IPS-18c (cell line): ENCODE measurements around the gene KPNA2.
A peak's percentile ranks its signal among the peaks of the same experiment; 100 is the strongest.
"Not testable (repeated sequence)": the region's sequence is repeated elsewhere in the genome, so short reads cannot be mapped to it uniquely, and the experiment has no call there.

Experiments
- H3K4me3 ChIP-seq: 2 replicates; pipeline ENCODE4 v1.7.0; 2013; ENCODE audit warnings: low read depth, mild to moderate bottlenecking, low read length, moderate library complexity; ENCODE audit not compliant: insufficient read depth
- H3K9me3 ChIP-seq: one replicate; pipeline ENCODE4 v1.6.1; 2013; ENCODE audit warnings: mild to moderate bottlenecking, low read length, moderate library complexity; ENCODE audit not compliant: control insufficient read depth, insufficient read depth

Gene KPNA2

DNA sequence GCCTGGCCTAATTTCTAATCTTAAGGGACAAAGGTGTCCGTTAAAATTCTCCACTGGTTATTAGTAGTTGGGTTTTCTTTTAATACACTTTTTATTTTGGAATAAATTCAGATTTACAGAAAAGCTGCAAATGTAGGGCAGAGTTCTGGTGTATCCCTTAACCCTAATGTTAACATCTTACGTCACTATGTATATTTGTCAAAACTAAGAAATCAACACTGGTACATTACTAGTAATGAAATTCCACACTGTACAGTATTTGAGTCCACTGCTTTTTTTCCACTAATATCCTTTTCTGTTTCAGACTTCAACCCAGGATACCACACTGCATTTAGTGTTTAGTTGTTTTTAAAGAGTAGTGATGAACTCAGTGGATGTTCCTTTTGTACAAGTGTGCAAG, 18.7 kb upstream of the KPNA2 start:
- Histone ChIP-seq H3K4me3 (no peak overlapping the region), H3K9me3 (no peaks in the 10 kb centered on the region)

- not testable (repeated sequence) for H3K4me3 ChIP-seq, H3K9me3 ChIP-seq
Observed at GRCh38 chr17:68018493-68018892, 17.0 kb upstream of the KPNA2 start.

DNA sequence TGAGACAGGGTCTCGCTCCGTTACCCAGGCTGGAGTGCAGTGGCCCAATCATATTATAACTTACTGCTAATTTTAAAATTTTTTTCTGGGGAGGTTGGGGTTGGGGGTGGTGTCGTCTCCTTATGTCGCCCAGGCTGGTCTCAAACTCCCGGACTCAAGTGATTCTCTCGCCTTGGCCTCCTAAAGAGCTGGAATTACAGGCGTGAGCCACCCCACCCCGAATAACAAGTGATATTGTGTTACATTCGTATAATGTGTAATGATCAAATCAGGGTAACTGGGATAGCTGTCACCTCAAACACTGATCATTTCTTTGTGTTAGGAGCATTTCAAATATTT, 16.2 kb upstream of the KPNA2 start:
- Histone ChIP-seq H3K4me3 (no peak overlapping the region), H3K9me3 (no peaks in the 10 kb centered on the region)

DNA sequence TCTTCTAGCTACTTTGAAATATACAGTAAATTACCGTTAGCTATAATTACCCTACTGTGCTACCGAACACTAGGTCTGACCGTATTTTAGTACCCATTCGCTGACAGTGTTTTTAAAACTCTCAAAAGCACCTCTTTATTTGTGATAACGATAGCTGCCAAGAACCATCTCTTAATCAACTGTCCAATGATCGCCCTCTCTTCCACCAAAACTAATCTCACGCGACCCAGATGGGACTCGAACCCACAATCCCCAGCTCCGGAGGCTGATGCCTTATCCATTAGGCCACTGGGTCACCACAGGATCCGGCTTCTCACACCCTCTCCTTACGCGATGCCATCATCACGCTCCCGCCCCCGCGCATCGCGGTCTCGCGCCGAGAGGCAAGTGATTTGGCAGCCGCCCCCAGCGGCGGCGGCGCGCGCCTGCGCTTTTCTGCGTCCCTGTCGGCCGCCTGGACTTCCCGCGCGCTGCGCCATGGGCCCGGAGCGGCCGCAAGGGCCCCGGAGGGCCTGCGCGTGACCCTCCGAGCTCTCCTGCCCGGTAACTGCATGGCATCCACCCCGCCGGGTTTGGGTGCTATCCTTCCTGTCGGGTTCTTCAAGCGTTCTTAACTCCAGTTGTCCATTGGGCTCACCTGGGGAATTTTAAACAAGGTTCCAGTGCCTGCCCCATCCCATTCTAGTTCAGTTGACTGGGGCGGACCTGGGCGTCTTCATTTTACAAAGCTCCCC, 15.7 kb upstream of the KPNA2 start:
- no peaks in the 10 kb centered on the region for H3K9me3 ChIP-seq
- peak overlapping the region; percentile 47; the same call in 1 of the 2 replicates for H3K4me3 ChIP-seq

- Histone ChIP-seq H3K4me3 (peak overlapping the region; percentile 47; the same call in 1 of the 2 replicates), H3K9me3 (no peaks in the 10 kb centered on the region)
Observed at GRCh38 chr17:68020409-68020756, 15.2 kb upstream of the KPNA2 start.

DNA sequence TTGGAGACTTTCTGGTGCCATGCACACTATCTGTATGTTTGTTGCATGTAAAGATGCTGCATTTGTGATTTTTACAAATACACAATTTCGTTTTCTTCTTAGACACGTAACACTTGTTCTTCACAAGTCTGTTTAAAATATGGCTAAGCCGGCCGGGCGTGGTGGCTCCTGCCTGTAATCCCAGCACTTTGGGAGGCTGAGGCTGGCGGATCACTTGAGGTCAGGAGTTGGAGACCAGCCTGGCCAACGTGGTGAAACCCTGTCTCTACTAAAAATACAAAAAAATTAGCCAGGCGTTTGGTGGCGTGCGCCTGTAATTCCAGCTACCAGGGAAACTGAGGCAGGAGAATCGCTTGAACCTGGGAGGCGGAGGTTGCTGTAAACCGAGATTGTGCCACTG, 14.7 kb upstream of the KPNA2 start:
- peak overlapping the region; percentile 47; the same call in 1 of the 2 replicates for H3K4me3 ChIP-seq
- H3K9me3 ChIP-seq: not testable (repeated sequence)

DNA sequence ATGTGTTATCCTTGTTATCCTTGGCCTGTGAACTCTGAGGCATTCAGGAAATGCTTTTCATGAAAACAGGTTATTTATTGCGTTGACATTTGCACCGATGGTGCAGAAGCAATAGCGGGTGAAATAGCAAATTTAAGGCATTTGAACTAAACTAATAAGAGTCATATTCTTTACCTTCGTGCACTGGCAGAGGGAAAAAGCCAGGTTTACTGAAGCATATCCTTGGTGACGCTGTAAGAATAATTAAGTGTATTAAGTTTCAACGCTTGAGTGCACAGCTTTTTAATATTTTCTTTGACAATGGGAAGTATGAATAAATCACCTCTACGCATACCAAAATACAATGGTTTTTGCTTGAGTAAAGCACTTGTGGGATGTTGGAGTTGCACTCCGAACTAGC, 13.6 kb upstream of the KPNA2 start:
- Histone ChIP-seq H3K4me3 (no peak overlapping the region), H3K9me3 (no peaks in the 10 kb centered on the region)

- H3K9me3 ChIP-seq, H3K4me3 ChIP-seq: not testable (repeated sequence)
Observed at GRCh38 chr17:68022547-68022946, 13.0 kb upstream of the KPNA2 start.

DNA sequence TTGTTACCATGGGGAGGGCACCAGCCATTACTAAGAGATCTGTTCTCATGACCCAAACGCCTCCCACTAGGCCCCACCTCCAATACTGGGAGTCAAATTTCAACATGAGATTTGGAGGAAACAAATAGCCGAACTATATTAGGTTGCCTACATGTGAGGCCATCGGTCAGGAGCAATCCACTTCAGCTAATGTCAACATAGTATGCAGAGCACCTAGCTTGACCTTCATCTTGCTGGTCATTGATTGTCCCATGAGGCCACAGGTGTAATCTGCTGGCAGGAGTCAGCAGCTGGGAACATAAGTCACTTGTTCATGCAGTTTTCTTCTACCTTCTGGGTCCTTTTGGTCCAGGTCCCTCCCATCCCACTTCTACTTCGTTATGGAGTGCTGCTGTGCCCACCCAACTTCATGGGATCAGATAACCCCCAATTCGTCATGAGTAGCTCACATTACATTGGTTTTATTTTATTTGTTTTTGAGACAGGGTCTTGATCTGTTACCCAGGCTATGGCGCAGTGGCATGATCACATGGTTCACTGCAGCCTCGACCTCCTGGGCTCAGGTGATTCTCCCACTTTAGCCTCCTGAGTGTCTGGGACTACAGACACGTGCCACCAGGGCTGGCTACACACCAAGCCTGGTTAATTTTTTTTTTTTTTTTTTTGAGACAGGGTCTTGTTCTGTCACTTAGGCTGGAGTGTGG, 5.9 kb upstream of the KPNA2 start:
- Histone ChIP-seq H3K4me3 (no peak overlapping the region), H3K9me3 (no peaks in the 10 kb centered on the region)

DNA sequence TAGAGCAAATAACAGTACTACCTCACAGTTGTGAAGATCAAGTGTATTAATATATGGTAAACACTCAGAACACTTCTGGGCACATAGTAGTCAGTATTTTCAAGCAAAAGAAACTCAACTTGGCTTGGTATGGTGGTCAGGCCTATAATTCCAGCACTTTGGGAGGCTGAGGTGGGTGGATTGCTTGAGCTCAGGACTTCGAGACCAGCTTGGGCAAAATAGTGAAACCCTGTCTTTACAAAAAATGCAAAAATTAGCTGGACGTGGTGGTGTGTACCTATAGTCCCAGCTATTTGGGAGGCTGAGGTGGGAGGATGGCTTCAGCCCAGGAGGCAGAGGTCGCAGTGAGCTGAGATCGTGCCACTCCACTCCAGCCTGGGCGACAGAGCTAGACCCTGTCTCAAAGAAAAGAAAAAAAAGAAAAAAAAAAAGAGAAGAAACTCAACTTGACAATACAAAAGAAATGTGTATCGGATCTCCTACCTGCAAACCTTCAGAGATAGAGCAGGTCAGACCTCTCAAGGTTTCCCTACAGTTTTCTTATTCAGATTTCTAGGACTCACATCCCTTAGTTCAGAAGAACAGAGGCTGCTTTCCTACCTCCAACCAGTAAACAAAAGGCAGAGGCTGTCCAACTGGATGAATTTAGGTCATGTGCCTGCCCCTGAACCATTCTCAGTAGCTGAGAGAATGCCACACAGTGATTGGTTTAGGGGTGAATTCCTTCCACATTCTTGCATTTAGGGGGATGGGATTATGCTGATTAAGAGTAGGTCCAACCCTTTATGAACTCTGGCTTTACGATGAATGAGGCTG, 1.7 kb upstream of the KPNA2 start:
- H3K4me3 ChIP-seq: no peak overlapping the region
- H3K9me3 ChIP-seq: no peaks in the 10 kb centered on the region

DNA sequence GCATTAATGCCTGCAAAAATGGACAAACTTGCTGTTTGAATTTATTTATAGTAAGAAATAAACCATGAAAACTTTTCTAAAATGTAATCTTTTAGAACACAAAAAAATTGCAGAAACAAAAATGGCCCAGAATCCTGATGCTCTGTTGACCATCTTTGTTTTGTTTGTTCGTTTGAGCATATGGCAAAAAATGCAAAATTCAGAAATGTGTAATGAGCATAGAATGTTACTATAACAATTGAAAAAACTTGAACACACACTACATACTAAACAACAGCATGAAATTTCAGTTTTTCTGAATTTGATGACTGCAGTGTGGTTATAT, 1.1 kb upstream of the KPNA2 start:
- Histone ChIP-seq H3K4me3 (no peak overlapping the region), H3K9me3 (no peaks in the 10 kb centered on the region)

DNA sequence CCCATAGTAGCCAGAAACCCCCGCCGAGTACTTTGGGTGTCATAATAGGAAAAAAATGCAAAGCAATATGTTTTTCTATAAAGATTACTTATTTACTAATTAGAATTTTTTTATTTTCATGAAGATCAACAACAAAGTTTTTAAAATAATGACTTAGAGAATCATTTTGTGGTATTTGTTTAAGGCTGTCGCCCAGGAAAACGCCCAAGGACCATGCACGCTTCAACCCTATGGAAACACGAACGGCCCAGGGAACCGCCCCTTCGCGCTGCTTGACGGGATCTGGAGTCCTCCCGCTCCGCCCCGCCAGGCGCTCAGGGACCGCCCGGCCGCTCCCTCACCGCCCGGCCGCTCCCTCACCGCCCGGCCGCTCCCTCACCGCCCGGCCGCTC, 408 bp upstream of the KPNA2 start:
- H3K4me3 ChIP-seq: no peak overlapping the region
- H3K9me3 ChIP-seq: no peaks in the 10 kb centered on the region

DNA sequence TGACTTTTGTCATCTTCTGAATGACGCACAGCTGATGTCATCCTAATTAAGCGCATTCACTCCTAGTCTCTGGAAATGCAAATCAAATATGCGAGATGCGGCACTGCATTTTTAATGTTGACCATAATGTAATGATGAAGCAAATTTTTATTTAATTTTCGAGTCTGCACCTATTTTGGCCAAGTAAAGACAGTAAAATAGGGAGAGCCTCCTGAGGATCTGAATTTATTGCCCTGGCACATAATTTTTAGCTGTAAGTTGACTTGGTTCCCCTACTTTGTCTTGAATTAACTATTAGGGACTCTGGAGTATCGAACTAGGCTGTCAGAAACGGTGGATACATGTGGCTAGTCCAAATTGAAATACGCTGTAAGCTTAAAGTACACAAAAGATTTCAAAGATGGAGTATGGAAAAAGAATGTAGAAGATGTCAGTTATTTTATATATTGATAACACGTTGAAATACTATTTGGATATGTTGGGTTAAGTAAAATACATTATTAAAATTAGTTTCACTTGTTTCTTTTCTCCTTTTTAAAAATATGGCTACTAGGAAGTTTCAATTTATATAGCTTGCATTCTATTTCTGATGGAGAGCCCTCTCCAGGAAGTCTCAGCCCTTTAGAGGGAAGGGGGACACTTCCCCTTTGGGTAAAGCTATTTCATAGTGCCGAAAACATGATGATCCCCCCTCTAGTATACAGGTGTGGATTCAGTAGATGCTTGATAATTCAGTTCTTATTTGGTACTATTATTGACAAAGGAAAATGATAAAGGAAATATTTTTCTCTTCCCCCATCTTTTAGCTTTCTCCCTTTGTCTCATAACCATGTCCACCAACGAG, 991 bp downstream of the KPNA2 start:
- H3K4me3 ChIP-seq: peak overlapping the region; percentile 91
- H3K9me3 ChIP-seq: no peaks in the 10 kb centered on the region

DNA sequence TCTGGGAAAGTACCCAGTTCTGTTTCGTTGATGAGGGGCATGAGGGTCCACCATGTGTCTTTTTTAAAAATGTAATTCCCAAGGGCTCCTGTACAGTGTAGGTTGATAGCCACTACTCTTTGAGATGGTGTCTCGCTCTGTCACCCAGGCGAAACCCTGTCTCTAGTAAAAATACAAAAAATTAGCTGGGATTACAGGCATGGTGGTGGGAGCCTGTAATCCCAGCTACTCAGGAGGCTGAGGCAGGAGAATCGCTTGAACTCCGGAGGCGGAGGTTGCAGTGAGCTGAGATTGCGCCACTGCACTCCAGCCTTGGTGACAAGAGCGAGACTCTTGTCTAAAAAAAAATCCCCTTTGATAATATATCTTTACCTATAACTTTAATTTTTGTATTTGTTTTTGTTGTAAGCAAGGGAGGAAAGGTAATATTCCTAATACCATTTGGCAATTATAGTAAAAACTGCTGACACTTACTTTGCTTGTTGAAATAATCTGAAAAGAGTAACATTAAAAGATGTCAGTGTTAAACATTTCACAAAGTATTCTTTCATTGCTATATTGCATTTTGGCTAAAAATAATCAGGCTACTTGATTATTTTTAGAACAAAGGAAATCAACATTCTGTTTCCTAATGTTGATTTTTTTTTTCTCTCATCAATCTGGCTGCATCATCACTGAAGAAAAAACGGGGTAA, 11.8 kb downstream of the KPNA2 start:
- H3K9me3 ChIP-seq: no peaks in the 10 kb centered on the region
- H3K4me3 ChIP-seq: no peak overlapping the region

DNA sequence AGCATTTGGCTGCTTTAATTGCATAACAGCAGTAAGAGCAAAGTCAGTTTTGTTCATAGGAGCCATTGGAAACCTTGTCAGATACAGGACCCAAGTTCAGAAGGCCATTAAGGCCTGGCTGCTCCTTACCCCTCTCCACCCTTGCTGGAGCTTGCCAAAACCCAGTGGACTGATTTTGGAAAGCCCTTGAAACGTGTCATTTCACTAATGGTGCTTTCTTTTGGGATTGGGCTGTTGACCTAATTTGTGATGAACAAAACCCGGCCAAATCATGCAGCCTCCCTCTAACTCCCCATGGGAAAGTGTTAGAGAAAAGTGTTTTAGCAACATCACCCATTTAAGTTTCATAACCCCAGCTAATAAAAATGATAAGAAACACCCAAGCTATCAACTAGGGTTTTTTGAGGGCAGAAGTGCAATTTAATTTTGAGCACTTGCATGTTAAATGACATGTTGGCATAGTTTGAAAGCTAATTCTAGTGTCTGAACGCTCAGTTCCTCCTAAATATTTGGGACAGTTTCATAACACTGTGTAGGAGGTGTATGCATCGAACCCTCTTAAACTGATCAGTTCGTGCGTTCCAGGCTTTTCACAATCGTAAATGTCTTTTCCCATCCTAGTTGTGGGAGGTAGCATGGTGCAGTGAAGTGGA, 12.5 kb downstream of the KPNA2 start:
- H3K9me3 ChIP-seq, H3K4me3 ChIP-seq: not testable (repeated sequence)

GRCh38 chr17:68048996-68049395, 13.5 kb downstream of the KPNA2 start:
- no peaks in the 10 kb centered on the region for H3K9me3 ChIP-seq
- no peak overlapping the region for H3K4me3 ChIP-seq
